22Rv1 (cell line): ENCODE measurements around the gene SLC35G3.

Experiments
- ZFX ChIP-seq: fragments of 450-650 bp; IDR thresholded peaks from 2 replicates; pipeline ENCODE4 v1.6.1; 2017; ENCODE audit warnings: antibody characterized with exemption, borderline replicate concordance
- TF ChIP-seq, protein P1 (sequence below): fragments of 450-650 bp; IDR thresholded peaks from 2 replicates; pipeline ENCODE4 v1.5.1; 2017; ENCODE audit warnings: mild to moderate bottlenecking

- TF ChIP-seq, protein P1, sequence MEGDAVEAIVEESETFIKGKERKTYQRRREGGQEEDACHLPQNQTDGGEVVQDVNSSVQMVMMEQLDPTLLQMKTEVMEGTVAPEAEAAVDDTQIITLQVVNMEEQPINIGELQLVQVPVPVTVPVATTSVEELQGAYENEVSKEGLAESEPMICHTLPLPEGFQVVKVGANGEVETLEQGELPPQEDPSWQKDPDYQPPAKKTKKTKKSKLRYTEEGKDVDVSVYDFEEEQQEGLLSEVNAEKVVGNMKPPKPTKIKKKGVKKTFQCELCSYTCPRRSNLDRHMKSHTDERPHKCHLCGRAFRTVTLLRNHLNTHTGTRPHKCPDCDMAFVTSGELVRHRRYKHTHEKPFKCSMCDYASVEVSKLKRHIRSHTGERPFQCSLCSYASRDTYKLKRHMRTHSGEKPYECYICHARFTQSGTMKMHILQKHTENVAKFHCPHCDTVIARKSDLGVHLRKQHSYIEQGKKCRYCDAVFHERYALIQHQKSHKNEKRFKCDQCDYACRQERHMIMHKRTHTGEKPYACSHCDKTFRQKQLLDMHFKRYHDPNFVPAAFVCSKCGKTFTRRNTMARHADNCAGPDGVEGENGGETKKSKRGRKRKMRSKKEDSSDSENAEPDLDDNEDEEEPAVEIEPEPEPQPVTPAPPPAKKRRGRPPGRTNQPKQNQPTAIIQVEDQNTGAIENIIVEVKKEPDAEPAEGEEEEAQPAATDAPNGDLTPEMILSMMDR = no peak
- TF ChIP-seq ZFX = no peak
These were observed 27.1 kb downstream of the SLC35G3 start for GRCh38 chr17:35167046-35167445.
